Muscle layer of colon (tissue), 2 donors: ENCODE data around the gene SEPTIN1.
A peak's percentile ranks its signal among the peaks of the same experiment; 100 is the strongest.

Experiments used
- H3K27ac ChIP-seq: one replicate; pipeline ENCODE4 v1.7.0; 2013; ENCODE audit warnings: low read depth, mild to moderate bottlenecking, low read length, moderate library complexity
- H3K27me3 ChIP-seq, 2 donors: one replicate each; pipeline ENCODE4 v1.7.0; 2013; ENCODE audit warnings: low read length in 2 of 2, mild to moderate bottlenecking in 2 of 2; ENCODE audit not compliant: insufficient read depth in 2 of 2, control insufficient read depth in 1 of 2
- H3K36me3 ChIP-seq: one replicate; pipeline ENCODE4 v1.7.0; 2013; ENCODE audit warnings: mild to moderate bottlenecking, low read length; ENCODE audit not compliant: insufficient read depth
- H3K4me1 ChIP-seq: one replicate; pipeline ENCODE4 v1.7.0; 2013; ENCODE audit warnings: mild to moderate bottlenecking, low read length; ENCODE audit not compliant: insufficient read depth
- H3K4me3 ChIP-seq, 2 donors: one replicate each; pipeline ENCODE4 v1.7.0; 2013; ENCODE audit warnings: low read length in 2 of 2, low read depth in 1 of 2, mild to moderate bottlenecking in 1 of 2, moderate library complexity in 1 of 2
- H3K9ac ChIP-seq: one replicate; pipeline ENCODE4 v1.7.0; 2013; ENCODE audit warnings: low read length
- H3K9me3 ChIP-seq: one replicate; pipeline ENCODE4 v1.7.0; 2013; ENCODE audit warnings: mild to moderate bottlenecking, low read length
- donor health status: abdominal sarcoma.
- donor health status: Adenocarcinoma of cecum.

SEPTIN1 gene

GRCh38 chr16:30382111-30382881 lies at the start of gene SEPTIN1:
Gene SEPTIN1 (minus strand): TSS chr16:30382561. CDS start chr16:30382542, 19 bp downstream.
- no peaks in the 10 kb centered on the region for H3K27me3 ChIP-seq
- peaks cover 7% of the 10 kb centered on the region for H3K4me1 ChIP-seq
- H3K4me3 ChIP-seq, result no peak within 1 kb of the TSS
- H3K36me3 ChIP-seq, result peaks cover 5% of the 10 kb centered on the region
- H3K9me3 ChIP-seq, result no peaks in the 10 kb centered on the region
- H3K27ac ChIP-seq, result no peak within 1 kb of the TSS
- H3K9ac ChIP-seq, result no peak within 1 kb of the TSS

GRCh38 chr16:30430428-30430970 lies 48.1 kb upstream of the SEPTIN1 start:
- H3K27me3 ChIP-seq, result no peaks in the 10 kb centered on the region
- peaks cover 9% of the 10 kb centered on the region for H3K36me3 ChIP-seq
- H3K4me1 ChIP-seq, result peaks cover 19% of the 10 kb centered on the region
- H3K9ac ChIP-seq, result no peak overlapping the region
- peak overlapping the region; percentile 76 for H3K27ac ChIP-seq
- peak overlapping the region; percentile 77 to 85 for H3K4me3 ChIP-seq
- H3K9me3 ChIP-seq, result no peaks in the 10 kb centered on the region

- peak within 1 kb of the TSS; percentile 76 for H3K27ac ChIP-seq
- H3K9me3 ChIP-seq, result no peaks in the 10 kb centered on the region
- H3K4me3 ChIP-seq, result peak within 1 kb of the TSS; percentile 77 to 85
- peaks cover 19% of the 10 kb centered on the region for H3K4me1 ChIP-seq
- peak within 1 kb of the TSS; percentile 60 for H3K9ac ChIP-seq
- peaks cover 9% of the 10 kb centered on the region for H3K36me3 ChIP-seq
- H3K27me3 ChIP-seq, result no peaks in the 10 kb centered on the region
These were observed 47.5 kb upstream of the SEPTIN1 start, which contains the start of gene DCTPP1 for GRCh38 chr16:30429678-30430427. Gene DCTPP1 (minus strand): TSS chr16:30430030. CDS start chr16:30429980, 50 bp downstream.

GRCh38 chr16:30429418-30429677 lies 47.0 kb upstream of the SEPTIN1 start:
- peak overlapping the region; percentile 76 for H3K27ac ChIP-seq
- peaks cover 11% of the 10 kb centered on the region for H3K36me3 ChIP-seq
- H3K4me3 ChIP-seq, result peak overlapping the region; percentile 77 to 85
- H3K9ac ChIP-seq, result peak overlapping the region; percentile 60
- peaks cover 19% of the 10 kb centered on the region for H3K4me1 ChIP-seq
- no peaks in the 10 kb centered on the region for H3K27me3 ChIP-seq
- H3K9me3 ChIP-seq, result no peaks in the 10 kb centered on the region

GRCh38 chr16:30428055-30428454 lies 45.7 kb upstream of the SEPTIN1 start:
- Histone ChIP-seq H3K4me3 (no peak overlapping the region), H3K4me1 (peaks cover 19% of the 10 kb centered on the region), H3K27ac (no peak overlapping the region), H3K9ac (no peak overlapping the region), H3K36me3 (peaks cover 24% of the 10 kb centered on the region), H3K9me3 (no peaks in the 10 kb centered on the region), H3K27me3 (no peaks in the 10 kb centered on the region)

GRCh38 chr16:30421010-30421409 lies 38.6 kb upstream of the SEPTIN1 start:
- Histone ChIP-seq H3K9me3 (no peaks in the 10 kb centered on the region), H3K9ac (no peak overlapping the region), H3K27me3 (no peaks in the 10 kb centered on the region), H3K4me1 (peaks cover 6% of the 10 kb centered on the region), H3K4me3 (no peak overlapping the region), H3K27ac (no peak overlapping the region), H3K36me3 (peaks cover 26% of the 10 kb centered on the region)

- Histone ChIP-seq H3K27ac (peak overlapping the region; percentile 56), H3K36me3 (peaks cover 25% of the 10 kb centered on the region), H3K4me3 (peak overlapping the region; percentile 39 to 47), H3K9me3 (no peaks in the 10 kb centered on the region), H3K4me1 (peaks cover 6% of the 10 kb centered on the region), H3K9ac (peak overlapping the region; percentile 9), H3K27me3 (no peaks in the 10 kb centered on the region)
These were observed 36.2 kb upstream of the SEPTIN1 start for GRCh38 chr16:30418350-30419181.

GRCh38 chr16:30417529-30418349 lies 35.4 kb upstream of the SEPTIN1 start:
- Histone ChIP-seq H3K4me1 (peaks cover 6% of the 10 kb centered on the region), H3K9ac (peak overlapping the region; percentile 27), H3K9me3 (no peaks in the 10 kb centered on the region), H3K4me3 (peak overlapping the region; percentile 39 to 47), H3K36me3 (peaks cover 20% of the 10 kb centered on the region), H3K27ac (peak overlapping the region; percentile 56), H3K27me3 (no peaks in the 10 kb centered on the region)

- Histone ChIP-seq H3K9ac (peak overlapping the region; percentile 27), H3K36me3 (peaks cover 23% of the 10 kb centered on the region), H3K27ac (no peak overlapping the region), H3K4me3 (peak overlapping the region; percentile 39 to 47), H3K27me3 (no peaks in the 10 kb centered on the region), H3K9me3 (no peaks in the 10 kb centered on the region), H3K4me1 (peaks cover 6% of the 10 kb centered on the region)
These were observed 34.5 kb upstream of the SEPTIN1 start for GRCh38 chr16:30416624-30417528.
